ENCODE results near the gene GPR107. TPM values are rescaled to one million over a fixed set of nuclear protein-coding genes. Genes with fewer than 3 reads are reported as not detected.

The GPR107 gene
- total RNA-seq, 2 experiments from 2014 or later: 25.1 to 26.3 TPM

DNA sequence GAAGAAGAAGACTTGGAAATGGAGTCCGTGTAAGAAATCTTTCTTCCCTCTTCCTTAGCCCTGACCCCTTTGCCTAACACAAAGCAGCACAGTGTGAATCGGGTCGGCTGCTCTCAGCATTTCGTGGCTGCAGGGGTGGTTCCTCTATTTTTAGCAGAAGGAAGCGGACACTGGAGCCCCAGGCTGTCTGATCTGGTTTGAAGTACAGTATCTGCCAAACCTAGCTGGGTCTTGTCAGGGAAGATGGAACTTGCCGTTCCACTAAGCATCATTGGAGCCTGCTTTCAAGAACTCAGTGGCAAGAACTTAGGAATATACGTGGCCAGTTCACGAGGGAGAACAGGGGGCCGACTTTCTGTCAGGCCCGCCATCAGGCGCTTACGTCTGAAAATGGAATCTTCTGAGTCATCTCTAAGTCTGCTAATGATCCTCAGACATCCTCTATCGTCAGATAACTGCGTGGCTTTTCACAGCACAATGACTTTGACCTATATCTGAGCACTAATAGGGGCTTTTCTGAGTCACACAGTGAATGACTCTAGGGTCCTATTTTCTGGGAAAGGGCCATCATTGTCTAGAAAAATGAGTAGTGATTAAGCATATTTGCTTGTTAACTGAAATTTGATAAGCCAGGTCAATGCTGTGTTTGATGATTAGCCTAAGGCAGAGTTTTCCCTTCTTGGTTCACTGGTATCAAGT is 75.2 kb downstream of the GPR107 start:
- peak; percentile 64 for DNase-seq
- CTCF ChIA-PET: interaction anchor here (0.6 to 2.9 kb wide), 9 partner anchors 15 to 289 kb away, joined by 3 to 12 read pairs (median 6); no protein-coding TSS in a partner anchor
- Mint-ChIP-seq H3K27me3 (no peaks in the 10 kb centered on the region), H3K4me3 (peak overlapping the region; percentile 67), H3K4me1 (peaks cover 54% of the 10 kb centered on the region), H3K27ac (peak overlapping the region; percentile 100), H3K9me3 (no peaks in the 10 kb centered on the region), H3K36me3 (ENCODE audit: low read depth) (peaks cover 52% of the 10 kb centered on the region)
- POLR2A ChIA-PET: interaction anchor here (0.8 to 2.3 kb wide), 19 partner anchors 9 to 417 kb away, joined by 3 to 11 read pairs (median 5); partner anchors contain the start of genes FNBP1 and TOR1A

GRCh38 chr9:130129432-130130061 is 75.8 kb downstream of the GPR107 start:
- POLR2A ChIA-PET: interaction anchor here (0.6 to 2.3 kb wide), 8 partner anchors 10 to 1128 kb away, joined by 3 to 11 read pairs (median 4); no protein-coding TSS in a partner anchor
- Mint-ChIP-seq H3K4me1 (peaks cover 54% of the 10 kb centered on the region), H3K9me3 (no peaks in the 10 kb centered on the region), H3K36me3 (ENCODE audit: low read depth) (peaks cover 50% of the 10 kb centered on the region), H3K27ac (peak overlapping the region; percentile 100), H3K27me3 (no peaks in the 10 kb centered on the region), H3K4me3 (peak overlapping the region; percentile 67)
- DNase-seq: peak; percentile 35
- CTCF ChIA-PET: interaction anchor here (0.6 to 2.9 kb wide), 4 partner anchors 21 to 288 kb away, joined by 3 to 8 read pairs (median 4); no protein-coding TSS in a partner anchor

GRCh38 chr9:130132746-130133145 is 79.0 kb downstream of the GPR107 start:
- no peak overlapping the region for H3K27ac Mint-ChIP-seq
- H3K36me3 Mint-ChIP-seq (ENCODE audit: low read depth): peaks cover 66% of the 10 kb centered on the region
- no peaks in the 10 kb centered on the region for H3K27me3 Mint-ChIP-seq
- no peak overlapping the region for H3K4me3 Mint-ChIP-seq
- no peaks in the 10 kb centered on the region for H3K9me3 Mint-ChIP-seq
- ChIA-PET CTCF (no interaction called here), POLR2A (no interaction called here)
- peaks cover 59% of the 10 kb centered on the region for H3K4me1 Mint-ChIP-seq
- DNase-seq: no peak

GRCh38 chr9:130137081-130137640 is 83.5 kb downstream of the GPR107 start:
- Mint-ChIP-seq H3K27me3 (no peaks in the 10 kb centered on the region), H3K36me3 (ENCODE audit: low read depth) (peaks cover 41% of the 10 kb centered on the region), H3K27ac (no peak overlapping the region), H3K4me1 (peaks cover 39% of the 10 kb centered on the region), H3K9me3 (no peaks in the 10 kb centered on the region), H3K4me3 (no peak overlapping the region)
- DNase-seq: no peak
- ChIA-PET CTCF (no interaction called here), POLR2A (no interaction called here)

- no peak overlapping the region for H3K27ac Mint-ChIP-seq
- peaks cover 39% of the 10 kb centered on the region for H3K4me1 Mint-ChIP-seq
- no peaks in the 10 kb centered on the region for H3K27me3 Mint-ChIP-seq
- no peak for DNase-seq
- H3K36me3 Mint-ChIP-seq (ENCODE audit: low read depth): peaks cover 40% of the 10 kb centered on the region
- H3K4me3 Mint-ChIP-seq: no peak overlapping the region
- ChIA-PET POLR2A (no interaction called here), CTCF (no interaction called here)
- no peaks in the 10 kb centered on the region for H3K9me3 Mint-ChIP-seq
These were observed 84.0 kb downstream of the GPR107 start for GRCh38 chr9:130137641-130138081.

DNA sequence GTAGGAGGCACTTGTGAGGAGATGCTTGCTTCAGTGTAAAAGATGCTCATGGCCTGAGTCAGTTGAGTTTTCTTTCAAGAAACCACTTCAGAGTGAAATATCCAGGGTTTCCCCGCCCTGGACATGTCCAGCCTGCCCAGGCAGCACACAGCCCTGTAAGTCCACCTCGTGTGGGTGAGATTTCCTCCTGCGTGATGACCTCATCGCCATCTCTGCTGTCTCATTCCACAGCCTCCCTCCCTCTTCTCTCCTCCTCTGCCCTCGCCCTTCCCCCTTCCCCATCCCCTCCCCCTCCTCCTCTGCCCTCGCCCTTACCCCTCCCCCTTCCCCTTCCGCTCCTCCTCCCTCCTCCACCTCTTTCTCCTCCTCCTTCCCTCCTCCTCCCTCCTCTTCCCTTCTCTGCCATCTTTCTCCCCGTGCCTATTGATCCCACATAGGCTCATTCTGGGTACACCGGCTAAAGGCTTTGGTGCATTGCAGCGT is 84.5 kb downstream of the GPR107 start:
- DNase-seq: no peak
- peaks cover 35% of the 10 kb centered on the region for H3K36me3 Mint-ChIP-seq (ENCODE audit: low read depth)
- H3K27ac Mint-ChIP-seq: no peak overlapping the region
- CTCF ChIA-PET: no interaction called here
- H3K4me1 Mint-ChIP-seq: peaks cover 39% of the 10 kb centered on the region
- peaks cover under 1% of the 10 kb centered on the region for H3K27me3 Mint-ChIP-seq
- H3K9me3 Mint-ChIP-seq: no peaks in the 10 kb centered on the region
- no peak overlapping the region for H3K4me3 Mint-ChIP-seq
- POLR2A ChIA-PET: no interaction called here

- ChIA-PET CTCF (no interaction called here), POLR2A (no interaction called here)
- Mint-ChIP-seq H3K27ac (no peak overlapping the region), H3K9me3 (no peaks in the 10 kb centered on the region), H3K27me3 (peaks cover 6% of the 10 kb centered on the region), H3K36me3 (ENCODE audit: low read depth) (peaks cover 30% of the 10 kb centered on the region), H3K4me1 (peaks cover 43% of the 10 kb centered on the region), H3K4me3 (no peak overlapping the region)
- no peak for DNase-seq
These were observed 85.1 kb downstream of the GPR107 start for GRCh38 chr9:130138791-130139190.

DNA sequence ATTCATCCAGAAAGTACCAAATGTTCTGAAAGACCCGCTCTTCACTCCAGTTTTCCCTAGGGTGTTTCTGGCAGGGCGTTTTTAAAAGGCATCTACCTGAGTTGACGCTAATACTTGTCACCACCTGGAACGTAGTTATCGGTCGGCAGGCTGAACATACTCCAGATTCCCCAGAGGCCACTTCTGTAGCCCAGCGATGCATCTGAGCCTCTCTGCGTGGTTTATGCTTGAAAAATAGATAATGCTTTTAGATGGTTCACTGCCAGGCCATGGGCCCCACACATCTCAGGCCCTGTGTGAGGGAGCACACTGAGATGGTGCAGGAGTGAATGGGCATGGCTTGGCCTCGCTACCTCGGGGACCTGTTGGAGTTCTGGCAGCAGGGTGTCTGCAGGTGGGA is 85.5 kb downstream of the GPR107 start:
- no peak overlapping the region for H3K27ac Mint-ChIP-seq
- CTCF ChIA-PET: no interaction called here
- H3K36me3 Mint-ChIP-seq (ENCODE audit: low read depth): peaks cover 30% of the 10 kb centered on the region
- POLR2A ChIA-PET: no interaction called here
- H3K27me3 Mint-ChIP-seq: peaks cover 10% of the 10 kb centered on the region
- H3K9me3 Mint-ChIP-seq: no peaks in the 10 kb centered on the region
- no peak overlapping the region for H3K4me3 Mint-ChIP-seq
- H3K4me1 Mint-ChIP-seq: peaks cover 46% of the 10 kb centered on the region
- DNase-seq: no peak

DNA sequence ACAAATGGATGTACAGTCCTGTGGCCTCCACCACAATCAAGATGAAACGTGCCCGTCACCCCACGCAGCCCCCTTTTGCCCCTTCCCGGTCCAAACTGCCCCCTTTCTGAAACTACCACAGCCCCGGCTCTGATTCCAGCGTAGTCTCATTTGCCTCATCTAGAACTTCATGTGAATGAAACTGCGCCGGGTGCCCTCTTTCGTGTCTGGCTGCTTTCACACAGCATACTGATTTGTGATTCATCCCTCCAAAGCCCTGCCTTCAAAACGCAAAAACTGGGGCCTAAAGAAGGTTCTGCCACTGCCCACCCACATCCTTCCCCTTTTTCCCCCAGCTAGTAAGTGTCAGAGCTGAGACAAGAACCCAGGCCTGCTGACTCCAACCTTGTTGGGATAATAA is 87.0 kb downstream of the GPR107 start:
- peak overlapping the region; percentile 12 for H3K27ac Mint-ChIP-seq
- H3K27me3 Mint-ChIP-seq: peaks cover 21% of the 10 kb centered on the region
- no peak for DNase-seq
- peaks cover 42% of the 10 kb centered on the region for H3K4me1 Mint-ChIP-seq
- CTCF ChIA-PET: no interaction called here
- no peaks in the 10 kb centered on the region for H3K9me3 Mint-ChIP-seq
- peaks cover 18% of the 10 kb centered on the region for H3K36me3 Mint-ChIP-seq (ENCODE audit: low read depth)
- POLR2A ChIA-PET: no interaction called here
- H3K4me3 Mint-ChIP-seq: no peak overlapping the region

GRCh38 chr9:130142056-130142455 is 88.3 kb downstream of the GPR107 start:
- H3K36me3 Mint-ChIP-seq (ENCODE audit: low read depth): peaks cover 8% of the 10 kb centered on the region
- CTCF ChIA-PET: no interaction called here
- peaks cover 29% of the 10 kb centered on the region for H3K4me1 Mint-ChIP-seq

DNA sequence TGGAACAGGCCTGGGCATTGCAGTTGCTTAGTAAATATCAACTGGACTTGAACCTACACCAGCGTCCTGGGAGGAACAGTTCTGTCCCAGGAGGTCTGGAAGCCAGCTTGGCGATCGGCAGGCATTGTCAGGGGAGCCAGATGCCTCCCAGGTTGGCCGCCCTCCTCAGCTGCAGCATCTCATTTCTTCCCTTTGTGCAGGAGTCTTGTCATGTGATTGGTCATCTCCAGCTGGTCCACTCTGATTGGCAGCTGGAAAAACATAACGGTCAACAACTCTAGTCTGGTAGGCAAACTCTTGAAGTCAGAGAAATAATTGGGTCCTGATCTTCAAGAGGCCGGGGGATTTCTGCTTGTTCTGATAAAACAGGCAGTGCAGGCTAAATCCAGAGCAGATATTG is 88.9 kb downstream of the GPR107 start:
- no peak for DNase-seq
- no peak overlapping the region for H3K4me3 Mint-ChIP-seq
- ChIA-PET CTCF (no interaction called here), POLR2A (no interaction called here)
- no peaks in the 10 kb centered on the region for H3K9me3 Mint-ChIP-seq
- H3K4me1 Mint-ChIP-seq: peaks cover 27% of the 10 kb centered on the region
- peaks cover 31% of the 10 kb centered on the region for H3K27me3 Mint-ChIP-seq
- H3K36me3 Mint-ChIP-seq (ENCODE audit: low read depth): peaks cover 4% of the 10 kb centered on the region
- H3K27ac Mint-ChIP-seq: no peak overlapping the region

More at GRCh38 chr9:130142056-130142455, 88.3 kb downstream of the GPR107 start:
- H3K27ac Mint-ChIP-seq: no peak overlapping the region
- H3K9me3 Mint-ChIP-seq: no peaks in the 10 kb centered on the region
- POLR2A ChIA-PET: no interaction called here
- DNase-seq: no peak
- H3K27me3 Mint-ChIP-seq: peaks cover 29% of the 10 kb centered on the region
- no peak overlapping the region for H3K4me3 Mint-ChIP-seq

GRCh38 chr9:130143279-130143893 is 89.7 kb downstream of the GPR107 start:
- Mint-ChIP-seq H3K36me3 (ENCODE audit: low read depth) (no peaks in the 10 kb centered on the region), H3K4me3 (no peak overlapping the region), H3K9me3 (no peaks in the 10 kb centered on the region), H3K27me3 (peaks cover 36% of the 10 kb centered on the region), H3K27ac (no peak overlapping the region), H3K4me1 (peaks cover 21% of the 10 kb centered on the region)
- ChIA-PET CTCF (interaction anchor here (1.2 kb wide), 1 partner anchor 86 kb away, joined by 3 read pairs; no protein-coding TSS in a partner anchor), POLR2A (no interaction called here)
- DNase-seq: no peak

DNA sequence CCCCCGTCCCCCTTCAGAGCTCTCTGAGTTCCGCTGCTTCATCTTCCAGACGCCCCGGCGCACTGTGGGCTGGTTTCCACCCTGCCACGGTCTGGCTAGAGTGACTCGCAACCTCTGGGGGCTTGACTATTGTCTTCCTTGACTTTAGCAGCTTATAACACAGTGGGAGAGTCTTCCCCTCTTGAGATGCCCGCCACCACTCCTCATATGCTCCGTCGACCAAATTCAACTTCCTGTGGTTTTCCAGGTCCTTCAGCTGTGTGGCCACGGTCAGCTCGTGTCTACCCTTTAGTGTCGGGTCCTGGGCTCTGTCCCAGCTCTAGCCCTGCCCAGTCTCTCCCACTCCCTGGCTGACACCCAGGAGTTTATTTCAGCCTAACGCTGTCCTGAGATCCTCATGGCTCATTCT is 90.3 kb downstream of the GPR107 start:
- no peaks in the 10 kb centered on the region for H3K36me3 Mint-ChIP-seq (ENCODE audit: low read depth)
- peaks cover 36% of the 10 kb centered on the region for H3K27me3 Mint-ChIP-seq
- H3K4me3 Mint-ChIP-seq: no peak overlapping the region
- H3K9me3 Mint-ChIP-seq: no peaks in the 10 kb centered on the region
- H3K4me1 Mint-ChIP-seq: peaks cover 15% of the 10 kb centered on the region
- CTCF ChIA-PET: interaction anchor here (1.2 kb wide), 1 partner anchor 85 kb away, joined by 3 read pairs; no protein-coding TSS in a partner anchor
- H3K27ac Mint-ChIP-seq: no peak overlapping the region
- DNase-seq: no peak
- POLR2A ChIA-PET: no interaction called here

Measured in activated CD4-positive, alpha-beta memory T cell treated with anti-CD3 and anti-CD28 coated beads, Interleukin-2, amount 10 ng/mL, durations not matched to agents 7 days and 5 days (primary cell).